GM18498 (cell line): ENCODE data around the gene SH2B2.

Source experiments
- ATAC-seq: cut with Tn5 transposase; IDR thresholded peaks from one replicate; pipeline ENCODE4 v1.9.1; 2021; ENCODE audit warnings: mild to moderate bottlenecking, moderate library complexity; ENCODE audit not compliant: unreplicated experiment

SH2B2 gene

GRCh38 chr7:102286237-102287110, at the start of gene SH2B2:
TSS of gene SH2B2 (plus strand) at chr7:102286868. CDS start at chr7:102300551, 13,683 bp downstream.
- peak; percentile 30 for ATAC-seq

GRCh38 chr7:102239206-102239820, 47.4 kb upstream of the SH2B2 start:
- ATAC-seq: no peak

- no peak for ATAC-seq
Observed at GRCh38 chr7:102241431-102241830, 45.2 kb upstream of the SH2B2 start.

- ATAC-seq: no peak
Observed at GRCh38 chr7:102244601-102245000, 42.1 kb upstream of the SH2B2 start.

- ATAC-seq: no peak
Observed at GRCh38 chr7:102248081-102248455, 38.6 kb upstream of the SH2B2 start.

GRCh38 chr7:102248456-102249395, 37.9 kb upstream of the SH2B2 start:
- no peak for ATAC-seq

- no peak for ATAC-seq
Observed at GRCh38 chr7:102251531-102252365, 34.9 kb upstream of the SH2B2 start.

- no peak for ATAC-seq
Observed at GRCh38 chr7:102252366-102252982, 34.2 kb upstream of the SH2B2 start.

- no peak for ATAC-seq
Observed at GRCh38 chr7:102253066-102253972, 33.3 kb upstream of the SH2B2 start.

- ATAC-seq: no peak
Observed at GRCh38 chr7:102253973-102254370, 32.7 kb upstream of the SH2B2 start.

GRCh38 chr7:102254521-102254920, 32.1 kb upstream of the SH2B2 start:
- ATAC-seq: no peak

- no peak for ATAC-seq
Observed at GRCh38 chr7:102255501-102255900, 31.2 kb upstream of the SH2B2 start.

- no peak for ATAC-seq
Observed at GRCh38 chr7:102255916-102256315, 30.8 kb upstream of the SH2B2 start.

- no peak for ATAC-seq
Observed at GRCh38 chr7:102258073-102258748, 28.5 kb upstream of the SH2B2 start.

- ATAC-seq: no peak
Observed at GRCh38 chr7:102258749-102259107, 27.9 kb upstream of the SH2B2 start.

GRCh38 chr7:102260856-102261255, 25.8 kb upstream of the SH2B2 start:
- no peak for ATAC-seq

GRCh38 chr7:102261451-102261850, 25.2 kb upstream of the SH2B2 start:
- no peak for ATAC-seq

GRCh38 chr7:102262546-102262945, 24.1 kb upstream of the SH2B2 start:
- ATAC-seq: no peak
